Activated CD4-positive, alpha-beta T cell treated with anti-CD3 and anti-CD28 coated beads, Interleukin-2, amount 10 ng/mL, durations not matched to agents 24 days and 14 days (primary cell): Measurements from ENCODE around the gene LYPLAL1. TPM values are rescaled to one million over a fixed set of nuclear protein-coding genes. Genes with fewer than 3 reads are reported as not detected.

Experiments used
- DNase-seq: peaks from one replicate; pipeline ENCODE4 v3.0.0; 2022
- H3K27ac Mint-ChIP-seq: one replicate; pipeline ENCODE4 v1.8.0; 2022; ENCODE audit warnings: mild to moderate bottlenecking, mixed read lengths
- H3K27me3 Mint-ChIP-seq: one replicate; pipeline ENCODE4 v1.8.0; 2022; ENCODE audit warnings: mixed read lengths
- H3K36me3 Mint-ChIP-seq: one replicate; pipeline ENCODE4 v1.8.0; 2022; ENCODE audit warnings: low read depth, mild to moderate bottlenecking, mixed read lengths
- H3K4me1 Mint-ChIP-seq: one replicate; pipeline ENCODE4 v1.8.0; 2021; ENCODE audit warnings: mixed read lengths
- H3K4me3 Mint-ChIP-seq: one replicate; pipeline ENCODE4 v1.8.0; 2022; ENCODE audit warnings: mild to moderate bottlenecking, moderate library complexity, mixed read lengths
- H3K9me3 Mint-ChIP-seq: one replicate; pipeline ENCODE4 v1.8.0; 2021; ENCODE audit warnings: mixed read lengths
- intact Hi-C: fragments of 100-400 bp; cut with micrococcal nuclease; formaldehyde crosslinking; loops from one replicate; pipeline ENCODE4 v1.15.1; 2023
- total RNA-seq: library from RNA; stranded (reverse); gene quantifications from 2 replicates; pipeline ENCODE4 v1.2.3, GENCODE V29; 2022

LYPLAL1 gene
- total RNA-seq, 1 donor from 2014 or later, result 19.7 TPM

GRCh38 chr1:219150913-219151312 lies 22.8 kb upstream of the LYPLAL1 start:
- peaks cover 3% of the 10 kb centered on the region for H3K27me3 Mint-ChIP-seq
- intact Hi-C loops, result no loop called here
- H3K9me3 Mint-ChIP-seq, result no peaks in the 10 kb centered on the region
- H3K4me1 Mint-ChIP-seq, result no peaks in the 10 kb centered on the region
- no peak for DNase-seq
- H3K27ac Mint-ChIP-seq, result no peak overlapping the region
- H3K36me3 Mint-ChIP-seq, result no peaks in the 10 kb centered on the region
- H3K4me3 Mint-ChIP-seq, result no peak overlapping the region

DNA sequence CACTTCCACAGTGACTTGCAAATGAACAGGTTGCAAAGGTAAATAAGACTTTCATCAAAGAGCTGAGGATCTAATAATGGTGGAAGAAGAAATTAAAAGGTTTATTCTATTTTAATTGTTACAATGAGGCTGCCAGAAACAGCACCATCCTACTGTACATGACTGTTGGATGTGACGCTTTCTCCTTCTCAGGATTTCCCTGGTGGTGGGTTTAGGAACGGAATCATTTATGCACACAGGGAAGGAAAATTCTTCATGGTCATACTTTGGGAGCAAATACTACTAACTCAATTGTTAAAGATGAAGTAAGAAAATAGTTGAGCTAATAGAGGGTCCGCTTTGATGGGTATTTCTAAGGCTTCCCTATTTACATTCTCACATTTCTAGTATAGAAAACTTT lies 22.2 kb upstream of the LYPLAL1 start:
- Mint-ChIP-seq H3K27ac (no peak overlapping the region), H3K9me3 (no peaks in the 10 kb centered on the region), H3K36me3 (no peaks in the 10 kb centered on the region), H3K4me1 (no peaks in the 10 kb centered on the region), H3K4me3 (no peak overlapping the region), H3K27me3 (no peaks in the 10 kb centered on the region)
- intact Hi-C loops, result no loop called here
- DNase-seq, result no peak

DNA sequence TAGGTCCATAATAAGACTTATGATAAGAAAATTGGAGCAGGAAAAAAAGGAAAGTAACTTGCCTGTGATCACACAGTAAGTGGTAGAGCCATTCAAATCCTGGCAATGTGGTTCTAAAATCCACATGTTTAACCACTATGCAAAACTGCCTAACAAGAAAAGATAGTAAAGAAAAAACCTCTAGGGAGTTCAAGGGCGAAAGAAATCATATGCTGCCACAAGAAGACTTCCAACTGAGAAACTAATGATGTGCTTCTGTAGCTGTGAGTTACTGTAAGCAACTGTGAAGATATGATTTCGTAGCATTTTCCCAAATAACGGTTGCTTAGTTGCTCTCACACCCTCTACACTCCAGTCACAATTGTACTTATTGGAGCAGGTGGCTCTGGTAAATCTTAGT lies 20.9 kb upstream of the LYPLAL1 start:
- H3K9me3 Mint-ChIP-seq, result no peaks in the 10 kb centered on the region
- no peak overlapping the region for H3K27ac Mint-ChIP-seq
- no peaks in the 10 kb centered on the region for H3K4me1 Mint-ChIP-seq
- no peak for DNase-seq
- intact Hi-C loops, result no loop called here
- H3K27me3 Mint-ChIP-seq, result no peaks in the 10 kb centered on the region
- no peaks in the 10 kb centered on the region for H3K36me3 Mint-ChIP-seq
- H3K4me3 Mint-ChIP-seq, result no peak overlapping the region

DNA sequence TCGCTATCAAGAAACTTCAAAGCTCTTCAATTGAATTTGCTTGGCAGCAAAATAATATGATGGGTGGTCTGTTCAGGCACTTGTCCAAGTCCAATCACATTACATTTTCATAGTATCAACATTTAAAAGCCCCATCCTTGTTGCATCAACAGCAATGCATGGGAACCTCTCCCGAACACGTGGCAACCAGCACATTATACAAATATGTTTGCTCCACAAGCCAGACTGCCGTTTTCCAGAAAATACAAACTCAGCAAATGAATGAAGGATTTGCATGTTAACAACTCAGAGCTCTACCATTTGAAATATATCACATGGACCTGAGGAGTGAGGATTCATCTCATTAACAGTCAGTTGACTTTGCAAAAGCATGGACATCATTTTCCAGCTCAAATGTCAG lies 20.0 kb upstream of the LYPLAL1 start:
- H3K36me3 Mint-ChIP-seq, result no peaks in the 10 kb centered on the region
- no peaks in the 10 kb centered on the region for H3K9me3 Mint-ChIP-seq
- H3K4me1 Mint-ChIP-seq, result no peaks in the 10 kb centered on the region
- intact Hi-C loops, result no loop called here
- H3K27me3 Mint-ChIP-seq, result no peaks in the 10 kb centered on the region
- H3K4me3 Mint-ChIP-seq, result no peak overlapping the region
- no peak overlapping the region for H3K27ac Mint-ChIP-seq
- no peak for DNase-seq

- no peaks in the 10 kb centered on the region for H3K36me3 Mint-ChIP-seq
- no peak overlapping the region for H3K27ac Mint-ChIP-seq
- H3K27me3 Mint-ChIP-seq, result no peaks in the 10 kb centered on the region
- no peak overlapping the region for H3K4me3 Mint-ChIP-seq
- no peak for DNase-seq
- intact Hi-C loops, result no loop called here
- no peaks in the 10 kb centered on the region for H3K9me3 Mint-ChIP-seq
- no peaks in the 10 kb centered on the region for H3K4me1 Mint-ChIP-seq
Observed at GRCh38 chr1:219155135-219155534, 18.5 kb upstream of the LYPLAL1 start.

DNA sequence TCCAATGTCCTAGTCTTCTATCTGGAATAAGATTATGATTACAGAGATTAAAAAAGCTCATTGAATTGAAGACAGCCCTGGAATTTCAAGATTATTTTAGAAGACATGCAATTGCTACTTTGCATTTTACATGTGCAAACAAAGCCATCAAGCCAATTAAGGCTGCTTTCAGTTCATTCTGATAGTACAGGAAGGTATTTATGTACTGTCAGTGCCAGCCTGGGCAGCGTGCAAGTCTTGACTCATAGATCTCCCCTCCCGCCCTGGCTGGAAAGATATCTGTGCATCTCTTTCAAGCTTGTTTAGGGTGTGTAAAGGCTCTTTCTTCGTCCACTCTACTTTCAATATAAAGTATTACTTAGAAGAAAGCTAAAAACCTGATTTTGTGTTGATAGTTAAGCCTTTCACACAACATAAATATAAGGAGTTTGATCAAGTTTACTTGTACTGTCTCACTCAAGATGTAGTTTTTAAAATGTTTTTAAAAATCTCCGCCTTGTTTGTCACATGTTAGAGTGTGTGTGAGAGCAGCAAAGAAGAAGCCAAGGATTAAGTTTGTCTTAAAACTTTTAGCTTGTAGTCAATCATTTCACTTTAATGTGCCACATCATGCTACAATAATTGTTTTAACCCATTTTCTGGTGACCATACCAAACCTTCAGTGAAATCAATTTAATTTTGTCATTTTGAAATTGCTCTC lies 13.6 kb upstream of the LYPLAL1 start:
- H3K36me3 Mint-ChIP-seq, result no peaks in the 10 kb centered on the region
- no peak overlapping the region for H3K4me3 Mint-ChIP-seq
- intact Hi-C loops, result no loop called here
- no peaks in the 10 kb centered on the region for H3K9me3 Mint-ChIP-seq
- H3K27me3 Mint-ChIP-seq, result peaks cover 3% of the 10 kb centered on the region
- no peak for DNase-seq
- H3K4me1 Mint-ChIP-seq, result no peaks in the 10 kb centered on the region
- H3K27ac Mint-ChIP-seq, result no peak overlapping the region

DNA sequence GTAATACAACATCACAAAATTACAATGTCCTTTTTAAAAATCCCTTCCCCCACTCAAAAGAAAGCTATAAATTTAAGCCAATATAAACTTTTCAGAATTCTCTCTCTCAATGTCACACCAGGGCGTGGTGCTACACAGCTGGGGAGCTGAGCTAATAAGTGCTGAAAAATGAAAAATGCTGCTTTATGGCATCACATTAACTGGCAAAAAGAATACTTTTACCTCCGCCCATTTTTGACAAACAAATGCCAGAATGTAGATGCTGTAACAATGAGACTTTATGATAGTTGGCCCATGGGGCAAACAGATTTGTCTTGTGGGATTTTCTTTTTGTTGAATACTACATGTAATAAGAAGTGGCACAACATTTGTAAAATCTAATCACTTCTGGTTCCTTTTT lies 12.7 kb upstream of the LYPLAL1 start:
- H3K36me3 Mint-ChIP-seq, result no peaks in the 10 kb centered on the region
- intact Hi-C loops, result no loop called here
- H3K27ac Mint-ChIP-seq, result no peak overlapping the region
- peaks cover 5% of the 10 kb centered on the region for H3K27me3 Mint-ChIP-seq
- no peaks in the 10 kb centered on the region for H3K4me1 Mint-ChIP-seq
- no peak overlapping the region for H3K4me3 Mint-ChIP-seq
- no peak for DNase-seq
- H3K9me3 Mint-ChIP-seq, result no peaks in the 10 kb centered on the region

DNA sequence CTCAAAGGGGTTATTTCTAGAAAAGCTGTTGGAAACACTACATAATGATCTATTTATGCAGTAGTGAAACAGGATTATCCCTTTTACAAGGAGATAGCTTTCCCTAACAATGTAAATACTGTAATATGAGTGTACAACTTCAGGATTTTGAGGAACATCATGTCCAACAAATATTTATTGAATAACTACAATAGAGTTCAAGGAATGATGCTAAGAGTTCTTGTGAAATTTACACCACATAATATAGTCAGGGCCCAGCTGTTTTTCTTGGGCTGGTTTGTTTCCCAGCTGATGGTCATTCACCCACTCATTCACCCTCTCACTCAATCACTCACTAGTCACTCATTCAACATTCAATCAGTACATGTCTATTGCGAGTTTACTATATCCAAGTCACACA lies 12.3 kb upstream of the LYPLAL1 start:
- H3K36me3 Mint-ChIP-seq, result no peaks in the 10 kb centered on the region
- H3K27ac Mint-ChIP-seq, result no peak overlapping the region
- no peak for DNase-seq
- H3K4me3 Mint-ChIP-seq, result no peak overlapping the region
- no peaks in the 10 kb centered on the region for H3K9me3 Mint-ChIP-seq
- no peaks in the 10 kb centered on the region for H3K4me1 Mint-ChIP-seq
- peaks cover 5% of the 10 kb centered on the region for H3K27me3 Mint-ChIP-seq
- intact Hi-C loops, result no loop called here

DNA sequence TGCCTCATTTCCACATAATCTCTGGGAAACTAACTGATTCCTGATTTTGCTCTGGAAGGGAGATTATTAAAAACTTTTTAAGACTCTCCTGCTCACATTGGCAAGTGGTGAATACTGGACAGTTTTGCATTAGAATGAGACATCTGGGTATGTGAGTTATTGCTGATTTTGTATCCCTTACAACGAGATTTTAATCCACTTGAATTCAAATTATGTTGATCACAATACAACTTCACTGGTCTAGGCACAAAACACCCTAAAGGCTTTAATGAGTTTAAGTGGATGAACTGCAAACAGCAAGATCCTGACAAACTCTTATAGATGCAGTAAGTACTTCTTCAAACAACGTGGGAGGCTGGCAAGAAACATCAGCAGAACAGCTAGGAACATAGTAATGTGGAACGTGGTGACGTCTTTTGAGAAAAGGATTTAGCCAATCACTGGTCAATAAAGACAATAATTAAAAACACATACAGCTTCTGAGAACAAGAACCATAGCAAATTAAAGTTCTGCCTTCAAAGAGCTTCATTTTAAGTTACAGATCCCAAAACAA lies 10.2 kb upstream of the LYPLAL1 start:
- no peak overlapping the region for H3K27ac Mint-ChIP-seq
- peaks cover 10% of the 10 kb centered on the region for H3K27me3 Mint-ChIP-seq
- no peaks in the 10 kb centered on the region for H3K9me3 Mint-ChIP-seq
- no peak overlapping the region for H3K4me3 Mint-ChIP-seq
- intact Hi-C loops, result no loop called here
- DNase-seq, result no peak
- H3K36me3 Mint-ChIP-seq, result no peaks in the 10 kb centered on the region
- no peaks in the 10 kb centered on the region for H3K4me1 Mint-ChIP-seq

GRCh38 chr1:219171192-219171935 lies 2.3 kb upstream of the LYPLAL1 start:
- peaks cover 4% of the 10 kb centered on the region for H3K27me3 Mint-ChIP-seq
- no peaks in the 10 kb centered on the region for H3K9me3 Mint-ChIP-seq
- DNase-seq, result no peak
- H3K4me3 Mint-ChIP-seq, result no peak overlapping the region
- H3K4me1 Mint-ChIP-seq, result peaks cover 19% of the 10 kb centered on the region
- intact Hi-C loops, result loop anchor here (5.0 to 10.0 kb wide), 3 partner anchors 151 to 1101 kb away; partner anchors contain the start of genes RAB3GAP2 and RRP15
- no peak overlapping the region for H3K27ac Mint-ChIP-seq
- H3K36me3 Mint-ChIP-seq, result peaks cover 11% of the 10 kb centered on the region

- DNase-seq, result no peak
- Mint-ChIP-seq H3K4me3 (no peak overlapping the region), H3K9me3 (no peaks in the 10 kb centered on the region), H3K27ac (no peak overlapping the region), H3K4me1 (peaks cover 27% of the 10 kb centered on the region), H3K36me3 (peaks cover 14% of the 10 kb centered on the region), H3K27me3 (no peaks in the 10 kb centered on the region)
- intact Hi-C loops, result loop anchor here (5.0 to 10.0 kb wide), 3 partner anchors 149 to 1099 kb away; partner anchors contain the start of genes RAB3GAP2 and RRP15
Observed at GRCh38 chr1:219172821-219173220, 857 bp upstream of the LYPLAL1 start.

DNA sequence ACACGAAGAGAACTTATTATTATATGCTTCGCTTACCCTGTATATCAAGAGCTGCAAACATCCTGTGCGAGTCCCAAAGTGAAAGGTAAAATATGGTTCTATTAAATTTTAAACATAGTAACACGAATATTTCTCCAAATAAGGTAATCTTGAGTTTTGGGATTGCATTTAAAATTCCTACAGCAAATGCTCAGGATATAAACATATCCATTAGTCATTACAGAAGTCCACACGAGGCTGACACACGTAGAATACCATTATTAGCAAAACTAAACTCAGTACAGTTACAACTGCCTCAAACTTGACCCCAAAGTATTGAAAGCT lies 282 bp upstream of the LYPLAL1 start:
- Mint-ChIP-seq H3K36me3 (peaks cover 14% of the 10 kb centered on the region), H3K4me3 (peak overlapping the region; percentile 99), H3K27ac (peak overlapping the region; percentile 98), H3K9me3 (no peaks in the 10 kb centered on the region), H3K27me3 (no peaks in the 10 kb centered on the region), H3K4me1 (peaks cover 29% of the 10 kb centered on the region)
- intact Hi-C loops, result loop anchor here (5.0 to 10.0 kb wide), 3 partner anchors 149 to 1099 kb away; partner anchors contain the start of genes RAB3GAP2 and RRP15
- no peak for DNase-seq

- peak overlapping the region; percentile 99 for H3K4me3 Mint-ChIP-seq
- peaks cover 29% of the 10 kb centered on the region for H3K4me1 Mint-ChIP-seq
- peak overlapping the region; percentile 98 for H3K27ac Mint-ChIP-seq
- intact Hi-C loops, result loop anchor here (1.0 to 10.0 kb wide), 4 partner anchors 15 to 1098 kb away; partner anchors contain the start of genes RAB3GAP2 and RRP15
- DNase-seq, result peak; percentile 71
- no peaks in the 10 kb centered on the region for H3K9me3 Mint-ChIP-seq
- no peaks in the 10 kb centered on the region for H3K27me3 Mint-ChIP-seq
- H3K36me3 Mint-ChIP-seq, result peaks cover 16% of the 10 kb centered on the region
Observed at GRCh38 chr1:219174460-219175211, 958 bp downstream of the LYPLAL1 start.

- H3K27me3 Mint-ChIP-seq, result no peaks in the 10 kb centered on the region
- DNase-seq, result no peak
- peak overlapping the region; percentile 98 for H3K27ac Mint-ChIP-seq
- peaks cover 29% of the 10 kb centered on the region for H3K4me1 Mint-ChIP-seq
- H3K9me3 Mint-ChIP-seq, result no peaks in the 10 kb centered on the region
- peak overlapping the region; percentile 99 for H3K4me3 Mint-ChIP-seq
- intact Hi-C loops, result loop anchor here (10.0 kb wide), 1 partner anchor 890 kb away; the partner anchor contains the start of gene RRP15
- H3K36me3 Mint-ChIP-seq, result peaks cover 16% of the 10 kb centered on the region
Observed at GRCh38 chr1:219175212-219175564, 1.5 kb downstream of the LYPLAL1 start.
